IPS DF 4.7 (cell line): ENCODE measurements around the gene ABCC3.

Experiments used
- DNase-seq: peaks from one replicate; pipeline ENCODE4 v3.0.0-alpha.2; 2013; ENCODE audit warnings: low spot score; ENCODE audit errors: extremely low read depth

The ABCC3 gene

DNA sequence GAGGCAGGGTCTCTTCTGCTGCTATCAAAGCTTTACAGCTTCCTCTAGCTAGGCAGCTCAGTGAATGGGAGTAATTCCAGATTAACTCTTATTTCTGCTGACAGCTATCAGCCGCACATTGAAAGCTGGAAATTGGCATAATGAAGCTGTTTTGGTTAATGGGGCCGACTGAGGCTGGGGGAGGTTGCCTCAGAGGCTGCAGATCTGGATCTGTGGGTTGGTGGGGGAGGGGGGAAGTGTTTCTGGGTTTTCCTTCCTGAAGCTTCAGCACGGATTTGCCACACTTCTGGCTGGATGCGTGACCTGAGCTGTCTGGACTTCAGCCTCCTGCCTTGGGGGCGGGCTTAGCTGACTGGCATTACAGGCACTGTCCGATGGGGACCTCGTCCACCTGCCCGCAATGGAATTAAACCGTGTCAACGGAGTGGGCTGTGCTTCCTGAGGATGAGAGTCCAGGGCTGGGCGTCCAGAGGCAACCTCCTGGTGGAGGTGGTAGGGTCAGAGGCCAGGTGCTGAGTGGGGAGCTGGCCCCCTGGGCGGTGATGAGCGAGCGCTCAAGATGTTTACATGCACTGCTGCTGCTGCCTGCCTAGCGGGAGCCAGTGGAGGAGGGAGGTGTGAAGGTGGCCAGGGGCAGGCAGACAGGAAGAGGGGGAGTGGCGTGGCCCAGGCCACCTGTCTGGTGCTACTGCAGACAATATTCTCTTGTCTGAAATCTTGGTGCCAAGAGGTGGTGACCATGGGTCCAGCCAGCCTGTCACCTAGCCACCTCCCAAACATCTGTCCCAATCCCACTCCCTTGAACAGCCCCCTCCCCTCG, 6.7 kb upstream of the ABCC3 start:
- DNase-seq: no peak

DNA sequence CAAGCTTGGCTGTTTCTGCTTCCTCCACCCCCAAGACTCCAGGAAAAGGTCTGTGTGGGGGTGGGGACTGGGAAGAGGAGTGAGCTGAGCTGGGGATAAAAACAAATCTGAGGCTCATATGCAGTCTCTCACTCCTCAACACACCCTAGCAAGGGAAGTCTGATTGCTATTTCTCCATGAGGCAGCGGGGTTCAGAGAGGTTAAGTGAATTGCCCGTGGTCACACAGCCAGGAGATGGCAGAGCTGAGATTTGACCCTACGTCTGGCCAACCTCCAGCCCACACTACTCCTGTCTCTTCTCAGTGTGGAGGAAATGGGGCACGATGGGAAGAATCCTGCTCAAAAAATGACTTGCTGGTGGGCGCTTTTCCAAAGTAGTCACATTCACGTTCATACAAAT, 4.8 kb upstream of the ABCC3 start:
- DNase-seq: no peak

DNA sequence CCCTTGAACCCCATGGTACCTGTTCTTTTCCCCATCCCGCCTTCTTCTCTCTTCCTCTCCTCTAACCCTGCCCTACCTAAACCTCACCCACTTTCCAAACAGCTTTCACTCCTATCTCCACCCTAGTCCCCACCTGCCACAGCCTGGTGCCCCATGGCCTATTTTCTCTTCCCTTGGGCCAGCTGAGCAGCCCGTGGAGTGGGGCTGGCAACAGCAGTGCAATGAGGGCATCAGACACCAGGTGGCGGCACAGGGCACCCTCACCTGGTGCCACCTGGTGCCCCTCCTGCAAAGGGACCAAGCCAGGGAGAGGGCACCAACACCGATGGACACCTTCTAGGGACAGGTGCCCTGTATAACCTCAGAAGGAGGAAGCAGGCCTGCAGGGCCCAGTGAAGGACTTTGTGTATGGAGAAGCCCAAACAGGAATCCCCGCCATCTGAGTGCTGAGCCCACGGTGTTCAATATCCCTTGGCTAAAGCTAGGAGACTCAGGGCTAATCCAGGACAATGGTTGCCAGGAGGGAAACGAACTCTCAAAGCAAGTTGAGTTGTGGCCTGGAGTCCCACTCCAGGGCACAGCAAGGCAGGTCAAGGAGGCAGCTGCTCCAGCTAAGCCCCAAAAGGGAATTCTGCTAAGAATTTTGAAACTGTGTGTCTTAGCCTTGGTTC, 4.0 kb upstream of the ABCC3 start:
- no peak for DNase-seq

- DNase-seq: no peak
Measured at GRCh38 chr17:50631195-50631907, 3.3 kb upstream of the ABCC3 start.

- DNase-seq: no peak
Measured at GRCh38 chr17:50631908-50632571, 2.6 kb upstream of the ABCC3 start.

- DNase-seq: no peak
Measured at GRCh38 chr17:50632637-50633036, 2.0 kb upstream of the ABCC3 start.

DNA sequence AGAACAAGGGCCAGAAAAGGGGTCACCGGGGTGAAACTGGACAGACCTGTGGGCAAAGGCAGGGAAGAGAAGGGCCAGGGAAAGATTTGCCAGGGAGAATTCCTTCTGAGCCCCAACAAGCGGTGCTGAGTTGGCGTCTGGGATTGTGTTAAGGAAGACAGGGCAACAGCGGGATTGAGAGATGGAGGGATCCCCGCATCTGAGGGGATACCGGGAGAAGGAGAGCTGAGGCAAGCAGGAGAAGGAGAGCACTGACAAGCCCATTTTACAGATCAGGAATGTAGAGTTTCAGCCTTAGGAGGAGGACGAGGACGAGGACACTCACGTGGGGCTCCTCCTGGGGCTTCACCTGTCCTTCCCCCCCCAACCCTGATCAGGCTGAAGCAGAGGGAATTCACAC, 998 bp upstream of the ABCC3 start:
- no peak for DNase-seq

DNA sequence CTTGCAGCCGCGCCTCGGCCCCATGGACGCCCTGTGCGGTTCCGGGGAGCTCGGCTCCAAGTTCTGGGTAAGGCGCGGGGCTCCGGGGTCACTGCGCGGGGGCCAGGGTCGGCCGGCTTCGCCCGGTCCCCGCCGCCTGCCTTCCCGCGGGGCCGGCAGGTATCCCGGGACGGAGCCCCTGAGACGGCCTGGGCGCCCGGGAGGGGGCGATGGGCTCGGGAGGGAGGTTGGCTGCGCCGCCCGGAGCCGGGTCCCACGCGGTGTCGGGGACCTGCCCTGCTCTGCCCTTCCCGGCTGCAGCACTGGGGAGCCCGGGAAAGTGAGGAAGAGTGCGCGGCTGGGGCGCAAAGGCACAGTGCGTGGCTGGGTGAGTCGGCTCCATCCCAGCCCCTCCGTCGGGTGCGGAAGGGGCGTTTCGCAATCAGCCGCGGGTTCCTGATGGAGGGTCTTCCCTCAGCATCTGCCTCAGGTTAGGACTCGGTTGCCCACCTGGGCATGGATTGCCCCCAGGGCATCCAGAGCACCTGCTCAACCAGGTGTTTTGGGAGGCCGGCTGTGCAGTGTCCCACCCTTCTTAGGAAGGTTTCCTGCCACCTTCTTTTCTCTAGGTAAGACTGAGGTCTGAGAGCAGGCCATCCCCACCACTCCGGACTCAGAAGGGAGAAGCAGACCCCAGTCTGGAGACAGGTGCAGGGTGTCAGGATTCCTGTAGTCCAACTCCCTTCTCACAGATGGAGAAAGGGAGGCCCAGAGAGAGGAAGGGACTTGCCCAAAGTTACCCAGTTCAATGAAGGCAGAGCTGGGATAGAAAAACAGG, 442 bp downstream of the ABCC3 start:
- DNase-seq: no peak

DNA sequence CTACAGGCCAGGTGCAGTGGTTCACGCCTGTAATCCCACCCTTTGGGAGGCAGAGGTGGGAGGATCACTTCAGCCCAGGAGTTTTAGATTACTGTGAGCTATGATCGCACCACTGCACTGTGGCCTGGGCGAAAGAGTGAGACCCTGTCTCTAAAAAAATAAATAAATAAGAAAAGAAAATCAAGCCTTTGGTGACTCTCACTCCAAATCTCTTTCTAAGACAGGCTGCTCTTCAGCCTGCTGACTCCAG, 976 bp downstream of the ABCC3 start:
- DNase-seq: no peak

DNA sequence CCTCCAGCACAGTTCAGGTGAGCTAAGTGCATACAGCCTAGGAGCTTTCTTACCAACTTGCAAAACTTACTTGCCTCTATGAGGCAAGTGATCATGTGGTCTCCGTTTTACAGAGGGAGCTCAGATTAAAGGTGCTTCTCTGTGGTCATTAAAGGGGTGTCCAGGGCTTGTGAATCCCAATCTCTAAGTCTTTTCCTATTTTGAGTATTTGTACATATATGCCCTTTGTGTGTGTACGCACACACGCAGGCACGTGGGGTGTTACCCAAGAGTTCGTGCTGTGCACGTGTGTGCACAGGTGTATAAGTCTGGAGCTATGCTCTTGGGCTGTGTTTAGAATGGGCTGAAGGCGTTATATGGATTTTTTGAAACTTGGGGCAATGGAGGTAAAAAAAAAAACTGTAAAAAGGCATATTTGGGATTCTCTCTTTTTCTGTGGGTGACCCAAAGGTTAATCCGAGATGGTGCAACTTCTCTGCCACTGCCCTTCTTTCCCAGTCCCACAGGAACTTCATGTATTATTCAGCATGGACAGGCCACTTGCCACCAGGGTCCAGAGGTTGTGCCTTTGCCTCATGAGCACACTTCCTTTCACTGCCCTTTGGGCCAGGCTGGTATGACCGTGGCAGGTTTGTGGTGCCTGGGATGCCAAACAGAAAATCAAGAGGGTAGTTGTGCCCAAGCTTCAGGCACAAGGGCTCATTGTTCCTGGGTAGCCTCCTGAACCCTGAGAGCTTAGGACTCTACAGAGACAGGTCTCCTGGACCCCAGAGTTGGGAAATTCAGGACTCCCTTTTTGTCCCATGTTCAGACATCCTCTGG, 1.5 kb downstream of the ABCC3 start:
- no peak for DNase-seq

DNA sequence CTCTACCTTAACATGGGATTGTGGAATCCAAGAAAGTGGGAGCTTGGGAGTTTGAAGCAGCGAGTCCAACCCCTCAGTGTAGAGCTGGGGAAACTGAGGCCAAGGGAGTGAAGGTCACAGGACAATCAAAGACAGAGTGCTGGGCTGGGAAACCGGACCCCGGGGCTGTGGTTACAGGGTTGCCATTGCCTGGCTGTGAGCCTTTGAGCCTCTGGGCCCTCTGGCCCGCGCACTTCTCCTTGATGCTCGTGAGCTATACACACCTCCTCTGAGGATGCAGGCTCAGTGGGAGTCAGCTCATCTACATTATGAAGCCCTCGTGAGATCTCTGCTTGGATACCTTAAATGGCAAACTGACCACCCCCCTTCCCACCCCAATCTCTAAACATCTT, 2.1 kb downstream of the ABCC3 start:
- DNase-seq: no peak

DNA sequence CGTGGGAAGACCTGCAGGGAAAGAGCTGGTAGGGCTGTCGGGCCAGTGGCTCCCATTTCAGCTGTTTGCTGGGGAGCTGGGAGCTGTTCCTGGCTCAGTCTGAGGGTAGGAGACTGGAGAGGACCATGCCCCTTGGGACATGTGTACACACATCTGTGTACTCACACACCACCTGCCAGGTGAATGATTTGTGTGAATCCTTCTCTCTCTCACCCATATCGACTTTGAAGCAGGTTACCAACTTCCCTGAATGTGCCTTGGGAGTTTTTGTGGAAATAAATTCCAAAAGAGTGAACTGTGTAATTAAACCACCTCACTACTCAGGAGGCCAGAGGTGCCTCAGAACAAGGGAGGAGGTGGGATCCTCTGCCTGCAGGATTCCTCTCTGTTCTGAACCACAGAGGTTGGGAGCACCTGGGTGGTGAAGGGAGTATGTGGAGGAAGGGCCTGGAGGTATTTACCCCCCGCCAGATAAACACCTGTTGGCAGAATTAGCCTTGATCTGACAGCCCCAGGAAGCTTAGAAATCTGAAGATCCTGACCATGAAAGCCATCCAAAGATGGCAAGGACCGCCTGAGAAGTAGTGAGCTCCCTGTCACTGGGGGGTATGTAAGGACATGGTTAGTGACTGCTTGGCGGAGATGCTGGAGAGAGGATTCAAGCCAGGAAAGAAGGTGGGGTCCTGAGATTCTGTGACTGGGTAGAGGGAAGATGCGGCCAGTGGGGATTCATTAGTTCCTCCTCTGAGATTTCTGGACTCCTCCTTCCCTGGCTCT, 3.3 kb downstream of the ABCC3 start:
- DNase-seq: no peak

GRCh38 chr17:50638606-50638965, 3.9 kb downstream of the ABCC3 start:
- DNase-seq: no peak

GRCh38 chr17:50638966-50639713, 4.5 kb downstream of the ABCC3 start:
- no peak for DNase-seq

- no peak for DNase-seq
Measured at GRCh38 chr17:50640686-50641351, 6.1 kb downstream of the ABCC3 start.

GRCh38 chr17:50641357-50641756, 6.7 kb downstream of the ABCC3 start:
- no peak for DNase-seq

- no peak for DNase-seq
Measured at GRCh38 chr17:50642071-50642721, 7.5 kb downstream of the ABCC3 start.
